Ovary (tissue), 9 donors: ENCODE data around the gene GLCCI1. TPM values are rescaled to one million over a fixed set of nuclear protein-coding genes. Genes with fewer than 3 reads are reported as not detected.
"Not testable (repeated sequence)": the region's sequence is repeated elsewhere in the genome, so short reads cannot be mapped to it uniquely, and the experiment has no call there.

Source experiments
- DNase-seq, 5 donors: peaks; one replicate each; pipeline ENCODE4 v3.0.0-alpha.2; 2019 to 2020
- H3K27ac ChIP-seq, 2 donors: fragments of 200-600 bp; one replicate each; pipeline versions ENCODE4 v1.5.1 to v1.8.0; 2019 to 2022
- H3K27me3 ChIP-seq: fragments of 200-600 bp; one replicate; pipeline ENCODE4 v1.8.0; 2022
- H3K36me3 ChIP-seq: fragments of 200-600 bp; sonication (generic); one replicate; pipeline ENCODE4 v1.5.1; 2019
- H3K4me1 ChIP-seq: one replicate; pipeline ENCODE4 v1.8.1; 2013; ENCODE audit warnings: mild to moderate bottlenecking, moderate library complexity; ENCODE audit not compliant: insufficient read depth
- H3K4me3 ChIP-seq: fragments of 200-600 bp; sonication (generic); one replicate; pipeline ENCODE4 v1.5.1; 2017
- H3K9me3 ChIP-seq, 2 donors: fragments of 200-600 bp in 1 of 2; sonication (generic) in 1 of 2; one replicate each; pipeline versions ENCODE4 v1.5.1 to v1.8.1; 2013 to 2019; ENCODE audit warnings: mild to moderate bottlenecking in 1 of 2, moderate library complexity in 1 of 2
- EP300 ChIP-seq: sonication (generic); formaldehyde crosslinking; IDR thresholded peaks from one replicate; pipeline ENCODE4 v1.6.1; 2017; ENCODE audit warnings: antibody characterized with exemption
- POLR2A ChIP-seq: fragments of 450-650 bp; IDR thresholded peaks from one replicate; pipeline ENCODE4 v1.6.1; 2017; ENCODE audit warnings: antibody characterized with exemption, mild to moderate bottlenecking, moderate library complexity
- WGBS, 3 donors: extraction: QIAGEN DNeasy Blood & Tissue Kit in 1 of 3; methylation state at CpG; one replicate each; pipeline versions ENCODE4 v1.1.5 to v1.1.7; 2013 to 2017; 5-methylcytosine and 5-hydroxymethylcytosine counted together
- intact Hi-C, 4 donors: fragments of 100-400 bp; cut with DNase I; formaldehyde crosslinking; loops; one replicate each; pipeline versions ENCODE4 v1.11.0 to v1.15.1; 2022 to 2023
- polyA plus RNA-seq, 2 donors: library from polyadenylated mRNA; stranded (reverse); fragments of 200-250 nt in 1 of 2; fragments of 350-450 nt in 1 of 2; fragmentation: Illumina TruSeq in 1 of 2; extraction: RNeasy Lipid Tissue Mini Kit (QIAGEN cat#74804) in 1 of 2; gene quantifications; one replicate each; pipeline ENCODE4 v1.2.3, GENCODE V29; 2013 to 2014
- total RNA-seq, 7 donors: library from RNA; depleted of rRNA in 2 of 7; stranded (reverse); fragments of >200 nt in 2 of 7; fragmentation: NEBNext Ultra II Directional in 3 of 7; extraction: Animal tissue kit (Norgen Biotek cat#: 25700) in 3 of 7; gene quantifications; one replicate each; pipeline versions ENCODE4 v1.1.0 to v1.2.4, GENCODE V29; 2016 to 2023
- TF ChIP-seq, protein P1 (sequence below), 3 donors: fragments of 450-650 bp in 2 of 3; fragments of 200-600 bp in 1 of 3; IDR thresholded peaks; one replicate each; pipeline versions ENCODE4 v1.5.1 to v1.8.0; 2016 to 2022; ENCODE audit warnings: antibody characterized with exemption in 3 of 3, mild to moderate bottlenecking in 1 of 3
- donor health status: DM: no; HTN: no; CAD: no; lungs with moderate emphysema.
- donor health status: DM: no; HTN: no; CAD: no.
- donor health status: Bipolar disorder and iron deficiency.
- donor health status: DM: yes; HTN: yes; CAD: no.
- donor health status: DM: no; HTN: no; CAD: no.
- donor health status: DM: yes; HTN: yes; CAD: no.

The GLCCI1 gene
- total and polyA plus RNA-seq, 9 donors, result 6.2 to 12.7 (median 9.9) TPM

DNA sequence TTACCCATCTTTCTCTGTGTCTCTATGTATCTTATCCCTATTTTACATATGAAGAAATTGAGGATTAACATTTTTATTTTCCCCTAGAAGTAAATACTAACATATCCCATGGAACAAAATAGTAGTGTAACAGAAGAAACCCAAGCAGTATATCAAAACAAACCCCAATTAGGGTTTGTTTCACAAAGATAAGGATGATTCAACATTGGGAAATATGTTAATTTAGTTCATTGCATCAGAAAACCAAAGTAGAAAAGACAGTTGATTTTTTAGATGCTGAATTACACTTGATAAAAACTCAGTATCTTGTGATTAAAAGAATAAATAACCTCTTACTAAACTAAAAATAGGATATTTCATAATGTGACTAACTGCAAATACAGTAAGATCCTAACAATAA is 87.8 kb downstream of the GLCCI1 start:
- intact Hi-C loops, result no loop called here
- Histone ChIP-seq H3K4me1 (no peaks in the 10 kb centered on the region), H3K27me3 (no peaks in the 10 kb centered on the region), H3K36me3 (no peaks in the 10 kb centered on the region), H3K4me3 (no peak overlapping the region), H3K9me3 (no peaks in the 10 kb centered on the region), H3K27ac (no peak overlapping the region)
- TF ChIP-seq POLR2A (no peak), EP300 (no peak)
- TF ChIP-seq, protein P1, sequence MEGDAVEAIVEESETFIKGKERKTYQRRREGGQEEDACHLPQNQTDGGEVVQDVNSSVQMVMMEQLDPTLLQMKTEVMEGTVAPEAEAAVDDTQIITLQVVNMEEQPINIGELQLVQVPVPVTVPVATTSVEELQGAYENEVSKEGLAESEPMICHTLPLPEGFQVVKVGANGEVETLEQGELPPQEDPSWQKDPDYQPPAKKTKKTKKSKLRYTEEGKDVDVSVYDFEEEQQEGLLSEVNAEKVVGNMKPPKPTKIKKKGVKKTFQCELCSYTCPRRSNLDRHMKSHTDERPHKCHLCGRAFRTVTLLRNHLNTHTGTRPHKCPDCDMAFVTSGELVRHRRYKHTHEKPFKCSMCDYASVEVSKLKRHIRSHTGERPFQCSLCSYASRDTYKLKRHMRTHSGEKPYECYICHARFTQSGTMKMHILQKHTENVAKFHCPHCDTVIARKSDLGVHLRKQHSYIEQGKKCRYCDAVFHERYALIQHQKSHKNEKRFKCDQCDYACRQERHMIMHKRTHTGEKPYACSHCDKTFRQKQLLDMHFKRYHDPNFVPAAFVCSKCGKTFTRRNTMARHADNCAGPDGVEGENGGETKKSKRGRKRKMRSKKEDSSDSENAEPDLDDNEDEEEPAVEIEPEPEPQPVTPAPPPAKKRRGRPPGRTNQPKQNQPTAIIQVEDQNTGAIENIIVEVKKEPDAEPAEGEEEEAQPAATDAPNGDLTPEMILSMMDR (IDR thresholded peaks at IDR 0.05), result no peak
- DNase-seq, result no peak

DNA sequence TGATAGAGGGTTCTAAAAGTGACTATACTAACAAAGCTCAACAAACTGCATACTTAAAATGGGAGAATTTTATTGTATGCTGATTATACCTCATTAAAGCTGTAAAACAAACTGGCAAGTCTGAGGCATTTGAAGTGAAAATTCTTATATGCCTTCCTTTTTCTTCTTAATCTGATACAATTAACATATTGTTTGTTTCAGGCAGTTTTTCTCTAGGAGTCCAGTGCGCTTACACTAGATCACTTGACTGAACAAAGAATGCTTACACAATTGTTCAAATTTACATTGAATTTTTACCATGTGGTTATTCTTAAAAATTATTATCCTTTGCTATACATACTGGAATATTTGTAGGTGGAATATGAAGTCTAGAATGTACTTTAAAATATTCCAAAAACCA is 89.0 kb downstream of the GLCCI1 start:
- no peak overlapping the region for H3K4me3 ChIP-seq
- no peaks in the 10 kb centered on the region for H3K36me3 ChIP-seq
- no peaks in the 10 kb centered on the region for H3K9me3 ChIP-seq
- H3K4me1 ChIP-seq, result no peaks in the 10 kb centered on the region
- H3K27me3 ChIP-seq, result no peaks in the 10 kb centered on the region
- 96 to 100% (median 100%) methylated on average over 1 of the region's 1 CpG for WGBS, 3 donors
- no peak overlapping the region for H3K27ac ChIP-seq
- DNase-seq, result no peak
- intact Hi-C loops, result no loop called here
- TF ChIP-seq POLR2A, result no peak
- TF ChIP-seq EP300, result no peak
- TF ChIP-seq, protein P1 (IDR thresholded peaks at IDR 0.05), result no peak

DNA sequence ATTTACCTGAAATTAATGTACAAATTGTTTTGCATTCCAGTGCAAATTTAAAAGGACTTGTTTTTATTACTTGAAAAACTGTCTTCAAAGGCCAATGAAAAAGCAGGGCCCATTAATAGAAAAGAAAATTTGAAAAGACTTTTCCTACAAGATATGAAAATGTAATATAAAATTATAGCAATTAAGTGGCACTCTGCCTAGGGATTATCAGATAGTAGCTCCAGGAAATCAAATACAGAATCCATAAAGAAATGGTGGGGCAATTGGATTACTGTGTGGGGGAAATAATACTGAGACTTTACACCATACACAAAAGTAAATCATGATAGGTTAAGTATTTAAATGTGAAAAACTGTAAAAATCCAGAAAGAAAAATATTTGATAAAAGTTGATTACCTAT is 89.7 kb downstream of the GLCCI1 start:
- no peaks in the 10 kb centered on the region for H3K9me3 ChIP-seq
- no peaks in the 10 kb centered on the region for H3K4me1 ChIP-seq
- no peaks in the 10 kb centered on the region for H3K36me3 ChIP-seq
- no peak overlapping the region for H3K4me3 ChIP-seq
- intact Hi-C loops, result no loop called here
- H3K27ac ChIP-seq, result no peak overlapping the region
- no peaks in the 10 kb centered on the region for H3K27me3 ChIP-seq
- no peak for DNase-seq
- TF ChIP-seq, protein P1 (IDR thresholded peaks at IDR 0.05), result no peak
- TF ChIP-seq POLR2A (no peak), EP300 (no peak)

DNA sequence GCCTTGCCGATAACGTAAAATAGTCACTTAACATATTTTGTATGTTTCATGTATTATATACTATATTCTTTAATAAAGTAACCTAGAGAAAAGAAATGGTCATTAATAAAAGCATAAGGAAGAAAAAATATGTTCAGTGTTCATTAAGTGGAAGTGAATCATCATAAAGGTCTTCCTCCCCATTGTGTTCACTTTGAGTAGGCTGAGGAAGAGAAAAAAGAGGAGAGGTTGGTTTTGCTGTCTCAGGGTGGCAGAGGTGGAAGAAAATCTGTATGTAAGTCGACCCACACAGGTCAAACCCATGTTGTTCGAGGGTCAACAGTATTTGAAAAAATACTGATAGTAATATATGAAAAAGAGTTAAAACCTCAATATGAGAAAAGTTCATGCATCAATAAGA is 90.3 kb downstream of the GLCCI1 start:
- no peaks in the 10 kb centered on the region for H3K9me3 ChIP-seq
- intact Hi-C loops, result no loop called here
- no peaks in the 10 kb centered on the region for H3K4me1 ChIP-seq
- no peaks in the 10 kb centered on the region for H3K27me3 ChIP-seq
- WGBS, 3 donors, result 93 to 94% (median 93%) methylated on average over 4 of the region's 4 CpGs
- TF ChIP-seq EP300 (no peak), POLR2A (no peak)
- TF ChIP-seq, protein P1 (IDR thresholded peaks at IDR 0.05), result no peak
- no peak overlapping the region for H3K27ac ChIP-seq
- H3K36me3 ChIP-seq, result no peaks in the 10 kb centered on the region
- H3K4me3 ChIP-seq, result no peak overlapping the region
- DNase-seq, result no peak

DNA sequence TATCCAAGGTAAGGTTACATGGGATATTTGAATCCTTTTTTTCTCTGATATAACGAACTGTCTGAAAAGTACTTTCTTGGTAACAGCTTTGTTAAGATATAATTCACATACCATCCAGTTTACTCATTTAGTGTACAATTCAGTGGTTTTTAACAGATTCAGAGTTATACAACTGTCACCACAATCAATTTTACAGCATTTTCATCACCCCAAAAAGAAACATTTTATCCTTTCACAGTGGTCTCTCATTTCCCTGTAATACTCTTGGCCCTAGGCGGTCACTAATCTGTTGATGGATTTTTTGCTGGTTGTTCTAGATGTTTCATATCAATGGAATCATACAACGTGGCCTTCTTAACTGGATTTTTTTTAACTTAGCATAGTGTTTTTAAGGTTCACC is 91.6 kb downstream of the GLCCI1 start:
- H3K27me3 ChIP-seq, result no peaks in the 10 kb centered on the region
- H3K4me3 ChIP-seq, result no peak overlapping the region
- no peaks in the 10 kb centered on the region for H3K4me1 ChIP-seq
- DNase-seq, result no peak
- intact Hi-C loops, result no loop called here
- no peaks in the 10 kb centered on the region for H3K36me3 ChIP-seq
- no peaks in the 10 kb centered on the region for H3K9me3 ChIP-seq
- no peak overlapping the region for H3K27ac ChIP-seq
- WGBS, 3 donors, result 87 to 91% (median 90%) methylated on average over 3 of the region's 3 CpGs
- TF ChIP-seq, protein P1 (IDR thresholded peaks at IDR 0.05), result no peak
- no peak for TF ChIP-seq POLR2A
- TF ChIP-seq EP300, result no peak

DNA sequence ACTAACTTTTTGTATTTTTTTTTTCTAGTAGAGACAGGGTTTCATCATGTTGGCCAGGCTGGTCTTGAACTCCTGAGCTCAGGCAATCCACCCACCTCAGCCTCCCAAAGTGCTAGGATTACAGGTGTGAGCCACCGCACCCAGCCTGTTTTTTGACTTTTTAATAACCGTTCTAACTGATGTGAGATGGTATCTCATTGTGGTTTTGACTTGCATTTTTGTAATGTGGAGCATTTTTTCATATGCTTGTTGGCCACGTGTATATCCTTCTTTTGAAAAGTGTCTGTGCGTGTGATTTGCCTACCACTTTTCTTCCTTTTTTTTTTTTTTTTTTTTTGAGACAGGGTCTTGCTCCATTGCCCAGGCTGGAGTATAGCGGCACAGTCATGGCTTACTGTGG is 94.7 kb downstream of the GLCCI1 start:
- WGBS, 3 donors, result 94 to 97% (median 94%) methylated on average over 5 of the region's 5 CpGs
- DNase-seq, H3K4me1 ChIP-seq, H3K9me3 ChIP-seq, intact Hi-C loops, H3K27me3 ChIP-seq, H3K4me3 ChIP-seq, H3K36me3 ChIP-seq, H3K27ac ChIP-seq: not testable (repeated sequence)
